HepG2 (cell line): ENCODE data around the gene BCL6. TPM values are rescaled to one million over a fixed set of nuclear protein-coding genes. Genes with fewer than 3 reads are reported as not detected.

Experiments used
- CC2D1A ChIP-seq: sonication (generic); formaldehyde crosslinking; IDR thresholded peaks from 2 replicates; pipeline ENCODE4 v1.8.1; 2023; ENCODE audit warnings: mild to moderate bottlenecking, missing genetic modification reagents
- DMTF1 ChIP-seq: sonication (generic); formaldehyde crosslinking; IDR thresholded peaks from 2 replicates; pipeline ENCODE4 v1.4.0; 2020; ENCODE audit warnings: mild to moderate bottlenecking, missing genetic modification reagents
- FOXP4 ChIP-seq: sonication (generic); formaldehyde crosslinking; IDR thresholded peaks from 2 replicates; pipeline ENCODE4 v1.4.0; 2020; ENCODE audit warnings: missing genetic modification reagents
- HHEX ChIP-seq: IDR thresholded peaks from 2 replicates; pipeline ENCODE4 v1.6.1; 2016; ENCODE audit warnings: control low read depth
- HMGA1 ChIP-seq: sonication (generic); formaldehyde crosslinking; conservative IDR thresholded peaks from 2 replicates; pipeline ENCODE4 v1.4.0; 2020; ENCODE audit warnings: missing genetic modification reagents
- HNF1A ChIP-seq, 2 experiments: sonication (generic) in 1 of 2; formaldehyde crosslinking in 1 of 2; IDR thresholded peaks; 2 replicates each; pipeline versions ENCODE4 v1.4.0 to v1.6.1; 2016 to 2020; ENCODE audit warnings: borderline replicate concordance in 1 of 2, low read depth in 1 of 2, mild to moderate bottlenecking in 1 of 2, missing genetic modification reagents in 1 of 2
- IRF9 ChIP-seq: sonication (generic); formaldehyde crosslinking; IDR thresholded peaks from 2 replicates; pipeline ENCODE4 v1.8.0; 2022; ENCODE audit warnings: missing genetic modification reagents, mild to moderate bottlenecking, borderline replicate concordance
- LRRFIP1 ChIP-seq: sonication (generic); formaldehyde crosslinking; conservative IDR thresholded peaks from 2 replicates; pipeline ENCODE4 v1.4.0; 2020; ENCODE audit warnings: missing genetic modification reagents
- REPIN1 ChIP-seq: sonication (generic); formaldehyde crosslinking; IDR thresholded peaks from 2 replicates; pipeline ENCODE4 v1.8.0; 2022; ENCODE audit warnings: missing genetic modification reagents, low read depth, mild to moderate bottlenecking, borderline replicate concordance
- SAFB2 ChIP-seq: sonication (generic); formaldehyde crosslinking; IDR thresholded peaks from 2 replicates; pipeline ENCODE4 v1.5.1; 2020; ENCODE audit warnings: missing genetic modification reagents, low read depth, mild to moderate bottlenecking, borderline replicate concordance
- ZNF10 ChIP-seq: sonication (generic); formaldehyde crosslinking; IDR thresholded peaks from 2 replicates; pipeline ENCODE4 v1.4.0; 2020; ENCODE audit warnings: mild to moderate bottlenecking, low read depth, missing genetic modification reagents, borderline replicate concordance
- ZNF205 ChIP-seq: IDR thresholded peaks from 2 replicates; pipeline ENCODE4 v1.6.1; 2018; ENCODE audit warnings: missing biosample characterization, missing genetic modification reagents
- ZNF629 ChIP-seq: sonication (generic); formaldehyde crosslinking; conservative IDR thresholded peaks from 2 replicates; pipeline ENCODE4 v1.5.0; 2020; ENCODE audit warnings: missing genetic modification reagents
- ZNF713 ChIP-seq: sonication (generic); formaldehyde crosslinking; IDR thresholded peaks from 2 replicates; pipeline ENCODE4 v1.4.0; 2020; ENCODE audit warnings: mild to moderate bottlenecking, missing genetic modification reagents
- polyA plus RNA-seq, 8 experiments: library from polyadenylated mRNA; depleted of rRNA in 3 of 8; stranded (reverse) in 7 of 8; unstranded in 1 of 8; fragments of >200 nt; fragmentation: Illumina TruSeq in 4 of 8; extraction: Trizol in 4 of 8; gene quantifications; 2 replicates each; pipeline versions ENCODE4 v1.2.1 to v1.2.3, GENCODE V29; 2011 to 2016; ENCODE audit warnings: low read depth in 4 of 8, missing spikeins in 1 of 8, mixed read lengths in 1 of 8; ENCODE audit not compliant: insufficient read depth in 1 of 8
- total RNA-seq, 5 experiments: library from RNA; depleted of rRNA; stranded (reverse); fragments of >200 nt; fragmentation: Illumina TruSeq; extraction: Trizol; gene quantifications; 2 replicates each; pipeline ENCODE4 v1.2.3, GENCODE V29; 2016; ENCODE audit warnings: low read depth in 1 of 5

The BCL6 gene
- total and polyA plus RNA-seq, 2 of the 13 experiments (the other 11 are each of a cell fraction or from before 2014, with no cell fraction given), result 21.2 to 53.7 TPM

GRCh38 chr3:187758318-187758955 lies 13.2 kb upstream of the BCL6 start (continued):
- TF ChIP-seq LRRFIP1 (CRISPR knock-in tag) (no peak), REPIN1 (no peak), HMGA1 (CRISPR knock-in tag) (no peak), SAFB2 (CRISPR knock-in tag) (no peak), ZNF10 (CRISPR knock-in tag) (no peak), IRF9 (CRISPR knock-in tag) (no peak), DMTF1 (CRISPR knock-in tag) (no peak), ZNF629 (CRISPR knock-in tag) (peak; percentile 77), HHEX (no peak), HNF1A (IDR thresholded peaks at IDR 0.05; ENCODE audit: low read depth) (peak; percentile 29; the same call in 1 of the 2 replicates), HNF1A (CRISPR knock-in tag; IDR thresholded peaks at IDR 0.05; ENCODE audit: borderline replicate concordance) (no peak), CC2D1A (no peak), ZNF713 (CRISPR knock-in tag) (no peak), FOXP4 (CRISPR knock-in tag) (no peak), ZNF205 (CRISPR knock-in tag) (no peak)
